Activated CD4-positive, alpha-beta memory T cell treated with anti-CD3 and anti-CD28 coated beads for 36 hours (primary cell): Measurements from ENCODE around the gene ADGRL2. TPM values are rescaled to one million over a fixed set of nuclear protein-coding genes. Genes with fewer than 3 reads are reported as not detected.

Source experiments
- CTCF ChIA-PET: fragments of 350-600 bp; sonication (Branson Sonifier 250); formaldehyde crosslinking; loops from one replicate; lab custom pipeline; 2021; ENCODE audit warnings: antibody characterized with exemption, inconsistent platforms; lab: Charles Lee
- POLR2A ChIA-PET: fragments of 350-600 bp; sonication (Branson Sonifier 250); formaldehyde crosslinking; loops from one replicate; lab custom pipeline; 2021; ENCODE audit warnings: antibody characterized with exemption; lab: Charles Lee
- DNase-seq: peaks from one replicate; pipeline ENCODE4 v3.0.0-alpha.2; 2020
- H3K27ac Mint-ChIP-seq: one replicate; pipeline ENCODE4 v1.8.0; 2021; ENCODE audit warnings: mixed read lengths
- H3K27me3 Mint-ChIP-seq: one replicate; pipeline ENCODE4 v1.8.0; 2021; ENCODE audit warnings: mixed read lengths
- H3K36me3 Mint-ChIP-seq: one replicate; pipeline ENCODE4 v1.8.0; 2021; ENCODE audit warnings: mixed read lengths
- H3K4me1 Mint-ChIP-seq: one replicate; pipeline ENCODE4 v1.8.0; 2021; ENCODE audit warnings: low read depth, mixed read lengths
- H3K4me3 Mint-ChIP-seq: one replicate; pipeline ENCODE4 v1.8.0; 2021; ENCODE audit warnings: mild to moderate bottlenecking, mixed read lengths
- H3K9me3 Mint-ChIP-seq: one replicate; pipeline ENCODE4 v1.8.0; 2021; ENCODE audit warnings: mixed read lengths
- intact Hi-C: fragments of 100-400 bp; cut with micrococcal nuclease; formaldehyde crosslinking; loops from one replicate; pipeline ENCODE4 v1.15.1; 2023
- total RNA-seq, 2 experiments: library from RNA; stranded (reverse); gene quantifications; one replicate each; pipeline ENCODE4 v1.2.3, GENCODE V29; 2021

Gene ADGRL2
- total RNA-seq, 2 experiments from 2014 or later: not detected

DNA sequence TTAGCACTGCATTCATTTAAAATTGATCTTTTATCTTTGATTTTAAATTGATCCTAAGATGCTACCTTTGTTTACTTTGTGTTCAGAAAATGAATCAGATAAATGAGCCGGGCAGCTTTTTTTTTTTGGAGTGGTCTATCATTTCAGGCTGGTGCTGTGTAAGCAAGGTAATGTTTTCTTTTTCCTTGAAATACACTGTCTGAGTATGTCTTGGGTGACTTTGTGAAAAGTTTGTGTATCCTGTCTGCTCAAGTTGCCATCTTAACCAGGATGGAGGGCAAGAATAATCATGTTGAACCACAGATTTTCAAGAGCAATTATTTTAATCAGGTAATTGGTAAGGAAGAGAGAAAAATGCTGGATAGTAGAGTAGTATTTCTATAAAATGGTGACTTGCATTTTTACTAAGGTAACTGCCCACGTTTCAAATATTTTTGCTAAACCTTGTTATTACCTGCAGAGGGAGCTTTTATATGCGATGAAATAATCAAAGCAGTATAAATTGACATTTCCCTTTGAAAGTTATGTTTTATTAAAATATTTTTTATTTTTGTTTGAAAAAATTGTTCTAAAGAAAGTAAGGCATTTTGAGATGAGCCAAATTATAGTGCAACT lies 11.1 kb downstream of the ADGRL2 start:
- Mint-ChIP-seq H3K4me1 (no peaks in the 10 kb centered on the region), H3K36me3 (no peaks in the 10 kb centered on the region), H3K9me3 (no peaks in the 10 kb centered on the region), H3K4me3 (no peak overlapping the region), H3K27me3 (no peaks in the 10 kb centered on the region), H3K27ac (no peak overlapping the region)
- CTCF ChIA-PET: interaction anchor here (0.6 kb wide), 1 partner anchor 1774 kb away, joined by 3 read pairs; no protein-coding TSS in a partner anchor
- POLR2A ChIA-PET: no interaction called here
- intact Hi-C loops: no loop called here
- no peak for DNase-seq

DNA sequence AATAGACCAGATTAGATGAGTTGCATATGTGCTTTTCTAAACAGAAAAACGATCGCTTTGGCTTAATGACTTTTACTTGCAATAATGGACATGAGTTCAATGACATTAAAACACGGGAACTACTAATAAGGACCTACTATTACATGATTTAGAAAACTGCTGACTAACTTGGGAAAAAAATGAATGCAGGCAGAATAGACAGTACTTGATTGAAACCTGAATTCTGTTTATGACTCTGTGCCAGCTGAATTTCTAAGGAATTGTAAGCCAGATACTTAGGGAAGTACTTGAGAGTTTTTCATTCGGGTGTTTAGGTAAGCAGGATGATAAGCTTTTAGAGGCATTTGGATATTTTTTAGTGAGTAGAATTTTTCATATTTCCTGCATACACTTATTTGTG lies 12.0 kb downstream of the ADGRL2 start:
- no peaks in the 10 kb centered on the region for H3K27me3 Mint-ChIP-seq
- ChIA-PET POLR2A (no interaction called here), CTCF (interaction anchor here (0.6 kb wide), 1 partner anchor 1773 kb away, joined by 3 read pairs; no protein-coding TSS in a partner anchor)

DNA sequence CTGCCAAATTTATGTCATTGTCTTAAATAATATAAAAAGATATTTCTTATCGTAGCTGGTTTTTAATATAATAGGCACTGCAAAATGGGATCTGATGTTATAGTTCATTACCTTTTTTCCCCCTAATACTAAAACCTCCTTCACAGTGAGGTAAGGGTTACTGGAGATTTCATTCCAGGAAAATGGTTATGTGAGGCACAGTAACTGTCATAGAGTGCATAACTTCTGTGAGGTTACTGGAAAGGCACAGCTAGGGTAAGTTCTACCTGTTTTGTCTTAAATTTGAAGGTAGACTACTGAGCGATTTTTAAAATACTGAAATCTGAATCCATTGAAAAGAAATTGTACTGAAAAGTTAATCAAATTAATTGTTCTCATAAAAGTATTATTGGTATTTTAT lies 13.0 kb downstream of the ADGRL2 start:
- Mint-ChIP-seq H3K27me3 (no peaks in the 10 kb centered on the region), H3K36me3 (no peaks in the 10 kb centered on the region), H3K4me3 (no peak overlapping the region), H3K4me1 (no peaks in the 10 kb centered on the region), H3K9me3 (no peaks in the 10 kb centered on the region), H3K27ac (no peak overlapping the region)
- DNase-seq: no peak
- CTCF ChIA-PET: no interaction called here
- POLR2A ChIA-PET: no interaction called here
- intact Hi-C loops: no loop called here

More for the DNA sequence above, 12.0 kb downstream of the ADGRL2 start:
- Mint-ChIP-seq H3K27ac (no peak overlapping the region), H3K9me3 (no peaks in the 10 kb centered on the region), H3K4me3 (no peak overlapping the region), H3K4me1 (no peaks in the 10 kb centered on the region), H3K36me3 (no peaks in the 10 kb centered on the region)
- intact Hi-C loops: no loop called here
- no peak for DNase-seq

DNA sequence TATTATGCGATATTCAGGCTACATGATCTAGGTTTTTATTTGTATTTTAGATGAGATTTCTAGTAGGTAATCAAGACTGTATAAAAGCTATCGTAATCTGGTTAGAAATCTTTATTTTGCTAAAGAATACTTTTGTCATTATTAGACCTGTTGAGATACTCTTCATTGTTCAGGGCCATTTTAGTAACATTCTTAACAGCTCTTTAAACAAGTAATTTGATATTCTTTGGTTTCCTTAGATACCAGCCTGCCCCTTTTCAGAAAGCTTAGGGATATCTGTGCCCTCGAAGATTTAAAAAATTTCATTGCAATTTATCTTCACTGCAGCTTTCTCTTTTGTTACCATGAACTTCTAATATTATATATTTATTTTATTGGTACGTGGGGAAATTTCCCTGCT lies 18.9 kb downstream of the ADGRL2 start:
- ChIA-PET CTCF (no interaction called here), POLR2A (no interaction called here)
- Mint-ChIP-seq H3K27ac (no peak overlapping the region), H3K36me3 (no peaks in the 10 kb centered on the region), H3K9me3 (no peaks in the 10 kb centered on the region), H3K4me3 (no peak overlapping the region), H3K27me3 (no peaks in the 10 kb centered on the region), H3K4me1 (no peaks in the 10 kb centered on the region)
- intact Hi-C loops: no loop called here
- no peak for DNase-seq

DNA sequence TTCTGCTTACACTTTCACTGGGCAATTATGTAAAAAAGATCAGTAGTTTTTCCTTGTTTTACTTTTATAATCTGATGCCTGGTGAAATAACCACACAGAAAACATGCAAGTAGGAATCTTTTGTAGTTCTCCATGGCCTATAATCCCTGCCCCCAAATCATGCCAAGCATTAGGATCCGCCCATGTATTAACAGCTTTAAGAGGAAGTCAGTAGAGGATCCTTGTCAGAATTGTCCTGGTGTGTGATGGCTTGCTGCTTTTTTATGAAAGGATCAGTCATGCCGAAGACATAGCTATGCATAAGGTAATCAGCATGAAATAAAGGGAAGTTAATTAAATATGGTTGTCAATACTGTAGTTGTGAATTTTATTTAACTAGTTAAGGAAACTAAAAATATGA lies 20.0 kb downstream of the ADGRL2 start:
- no peak overlapping the region for H3K27ac Mint-ChIP-seq
- H3K4me1 Mint-ChIP-seq: no peaks in the 10 kb centered on the region
- intact Hi-C loops: no loop called here
- H3K27me3 Mint-ChIP-seq: no peaks in the 10 kb centered on the region
- no peak for DNase-seq
- CTCF ChIA-PET: interaction anchor here (0.6 kb wide), 1 partner anchor 43 kb away, joined by 3 read pairs; no protein-coding TSS in a partner anchor
- POLR2A ChIA-PET: no interaction called here
- H3K4me3 Mint-ChIP-seq: no peak overlapping the region
- H3K36me3 Mint-ChIP-seq: no peaks in the 10 kb centered on the region
- peaks cover 2% of the 10 kb centered on the region for H3K9me3 Mint-ChIP-seq

DNA sequence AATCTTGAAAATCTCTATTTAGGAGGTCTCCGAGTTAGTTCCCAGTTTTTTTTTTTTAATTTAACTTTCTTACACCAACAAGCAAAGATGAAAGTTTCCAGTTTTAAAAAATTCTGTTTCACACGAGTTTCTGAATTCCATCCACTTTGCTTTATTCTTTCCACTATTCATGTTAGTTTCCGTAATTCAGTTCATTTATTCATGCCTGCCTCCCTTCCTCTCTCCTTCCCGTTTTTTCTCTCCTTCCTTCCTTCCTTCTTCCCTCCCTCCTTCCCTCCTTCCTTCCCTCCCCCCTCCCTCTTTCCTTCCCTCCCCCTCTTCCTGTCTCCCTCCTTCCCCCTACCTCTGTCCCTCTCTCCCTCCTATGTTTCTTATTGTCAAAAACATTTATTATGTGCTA lies 22.3 kb downstream of the ADGRL2 start:
- H3K27me3 Mint-ChIP-seq: no peaks in the 10 kb centered on the region
- CTCF ChIA-PET: no interaction called here
- no peaks in the 10 kb centered on the region for H3K4me1 Mint-ChIP-seq

DNA sequence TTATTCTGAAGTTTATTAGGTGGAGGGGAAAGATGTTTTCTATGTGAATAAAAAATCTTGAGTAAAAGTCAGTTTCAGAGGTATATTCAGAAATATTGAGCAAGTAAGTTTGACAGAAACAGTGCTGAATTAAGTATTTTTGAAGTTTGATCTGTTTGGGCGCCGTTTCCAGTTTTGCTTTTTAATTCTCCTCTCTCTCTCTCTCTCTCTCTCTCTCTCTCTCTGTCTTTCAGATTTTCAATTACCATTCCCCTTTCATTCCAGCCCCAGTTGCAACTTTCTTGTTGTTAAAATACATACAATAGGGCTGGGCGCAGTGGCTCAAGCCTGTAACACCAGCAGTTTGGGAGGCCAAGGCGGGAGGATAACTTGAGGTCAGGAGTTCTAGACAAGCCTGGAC lies 24.0 kb downstream of the ADGRL2 start:
- intact Hi-C loops: no loop called here
- ChIA-PET POLR2A (no interaction called here), CTCF (no interaction called here)
- H3K4me3 Mint-ChIP-seq: no peak overlapping the region
- no peaks in the 10 kb centered on the region for H3K27me3 Mint-ChIP-seq
- H3K9me3 Mint-ChIP-seq: peaks cover 2% of the 10 kb centered on the region
- no peaks in the 10 kb centered on the region for H3K36me3 Mint-ChIP-seq
- no peaks in the 10 kb centered on the region for H3K4me1 Mint-ChIP-seq
- no peak for DNase-seq
- H3K27ac Mint-ChIP-seq: no peak overlapping the region

More for the DNA sequence above, 22.3 kb downstream of the ADGRL2 start:
- intact Hi-C loops: no loop called here
- Mint-ChIP-seq H3K4me3 (no peak overlapping the region), H3K27ac (no peak overlapping the region), H3K36me3 (no peaks in the 10 kb centered on the region), H3K9me3 (peaks cover 2% of the 10 kb centered on the region)
- DNase-seq: no peak
- POLR2A ChIA-PET: no interaction called here

DNA sequence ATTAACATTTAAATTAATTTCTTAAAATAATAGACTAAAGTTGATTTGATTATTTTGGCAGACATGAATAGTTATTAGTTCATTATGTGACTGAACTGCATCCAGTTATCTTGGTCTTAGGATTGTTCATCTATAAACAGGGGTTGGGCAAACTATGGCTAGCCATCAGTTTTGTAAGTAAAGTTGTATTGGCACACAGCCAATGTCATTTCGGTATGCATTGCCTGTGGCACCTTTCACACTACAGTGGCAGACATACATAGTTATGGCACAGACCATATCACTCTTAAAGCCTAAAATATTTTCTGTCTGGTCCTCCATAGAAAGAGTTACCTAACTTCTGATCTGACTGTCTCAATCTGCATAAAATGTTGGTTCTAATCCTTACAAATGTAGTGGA lies 27.2 kb downstream of the ADGRL2 start:
- POLR2A ChIA-PET: no interaction called here

DNA sequence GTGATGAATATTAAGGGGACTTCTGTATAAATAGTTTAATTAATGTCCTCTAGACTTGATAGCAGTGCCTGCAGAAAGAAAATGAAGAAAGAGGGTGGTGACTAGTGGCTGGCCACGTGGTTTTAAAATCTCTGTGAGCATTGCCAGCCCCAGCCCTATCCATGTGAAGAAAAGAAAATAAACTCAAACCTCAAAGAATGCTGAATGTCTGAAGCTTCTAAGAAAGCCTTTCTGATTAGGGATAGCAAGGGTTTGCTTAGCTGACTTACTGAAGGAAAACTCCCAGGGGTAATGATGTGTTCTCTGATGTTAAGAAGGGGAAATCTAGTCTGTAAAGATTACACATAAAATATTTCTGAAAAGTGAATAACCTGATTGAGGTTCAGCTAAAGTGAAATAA lies 31.8 kb downstream of the ADGRL2 start:
- no peaks in the 10 kb centered on the region for H3K4me1 Mint-ChIP-seq
- no peak overlapping the region for H3K4me3 Mint-ChIP-seq
- ChIA-PET POLR2A (no interaction called here), CTCF (no interaction called here)
- no peaks in the 10 kb centered on the region for H3K36me3 Mint-ChIP-seq
- H3K27ac Mint-ChIP-seq: no peak overlapping the region
- H3K27me3 Mint-ChIP-seq: no peaks in the 10 kb centered on the region
- intact Hi-C loops: loop anchor here (10.0 kb wide), 1 partner anchor 1938 kb away; no protein-coding TSS in a partner anchor
- no peaks in the 10 kb centered on the region for H3K9me3 Mint-ChIP-seq
- DNase-seq: no peak

More for the DNA sequence above, 27.2 kb downstream of the ADGRL2 start:
- intact Hi-C loops: no loop called here
- H3K36me3 Mint-ChIP-seq: no peaks in the 10 kb centered on the region
- no peaks in the 10 kb centered on the region for H3K27me3 Mint-ChIP-seq
- H3K27ac Mint-ChIP-seq: no peak overlapping the region
- H3K9me3 Mint-ChIP-seq: peaks cover 2% of the 10 kb centered on the region
- no peaks in the 10 kb centered on the region for H3K4me1 Mint-ChIP-seq
- H3K4me3 Mint-ChIP-seq: no peak overlapping the region
- CTCF ChIA-PET: no interaction called here
- no peak for DNase-seq

DNA sequence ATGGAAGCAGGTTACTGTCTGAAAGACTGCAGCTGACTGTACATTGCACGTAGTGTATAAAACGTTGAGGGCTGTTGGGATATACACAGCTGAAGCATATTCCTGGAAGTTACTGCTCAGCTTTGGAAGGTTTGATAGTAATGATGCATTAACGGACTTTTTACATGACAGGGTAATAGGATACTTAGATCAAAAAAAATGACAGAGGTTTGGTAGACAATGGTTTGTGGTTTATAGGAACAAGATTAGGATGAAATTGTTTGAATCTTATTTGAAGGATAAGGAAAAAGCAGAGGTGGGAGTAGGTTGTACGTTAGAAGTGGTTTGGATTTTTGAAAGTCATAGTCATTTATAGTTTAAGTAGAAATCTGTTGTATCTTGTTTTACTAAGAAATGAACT lies 33.0 kb downstream of the ADGRL2 start:
- Mint-ChIP-seq H3K9me3 (no peaks in the 10 kb centered on the region), H3K4me3 (no peak overlapping the region), H3K27me3 (no peaks in the 10 kb centered on the region), H3K27ac (no peak overlapping the region), H3K4me1 (no peaks in the 10 kb centered on the region), H3K36me3 (no peaks in the 10 kb centered on the region)
- intact Hi-C loops: loop anchor here (10.0 kb wide), 1 partner anchor 1939 kb away; no protein-coding TSS in a partner anchor
- POLR2A ChIA-PET: no interaction called here
- no peak for DNase-seq
- CTCF ChIA-PET: no interaction called here

DNA sequence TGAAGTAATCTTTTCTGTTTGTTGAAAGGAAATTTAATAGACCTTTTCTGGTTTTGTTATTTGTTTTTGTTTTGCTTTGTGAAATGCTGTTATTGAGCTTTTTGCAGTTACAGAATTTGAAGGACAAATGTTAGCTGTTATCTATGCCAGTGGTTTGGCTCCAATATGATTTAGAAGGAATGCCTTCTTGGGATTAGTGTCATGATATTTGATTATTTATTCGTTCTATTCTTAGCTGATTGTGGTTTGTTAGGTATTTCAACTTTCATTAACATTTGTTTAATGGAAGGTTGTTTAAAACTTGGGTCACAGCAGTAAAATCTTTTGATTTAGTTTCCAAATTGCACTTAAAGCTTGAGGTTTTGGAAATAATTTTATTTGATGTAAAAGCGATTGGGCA lies 33.5 kb downstream of the ADGRL2 start:
- ChIA-PET CTCF (no interaction called here), POLR2A (no interaction called here)
- Mint-ChIP-seq H3K27me3 (no peaks in the 10 kb centered on the region), H3K27ac (no peak overlapping the region), H3K4me1 (no peaks in the 10 kb centered on the region), H3K9me3 (no peaks in the 10 kb centered on the region), H3K36me3 (no peaks in the 10 kb centered on the region), H3K4me3 (no peak overlapping the region)
- DNase-seq: no peak
- intact Hi-C loops: loop anchor here (10.0 kb wide), 1 partner anchor 1939 kb away; no protein-coding TSS in a partner anchor

DNA sequence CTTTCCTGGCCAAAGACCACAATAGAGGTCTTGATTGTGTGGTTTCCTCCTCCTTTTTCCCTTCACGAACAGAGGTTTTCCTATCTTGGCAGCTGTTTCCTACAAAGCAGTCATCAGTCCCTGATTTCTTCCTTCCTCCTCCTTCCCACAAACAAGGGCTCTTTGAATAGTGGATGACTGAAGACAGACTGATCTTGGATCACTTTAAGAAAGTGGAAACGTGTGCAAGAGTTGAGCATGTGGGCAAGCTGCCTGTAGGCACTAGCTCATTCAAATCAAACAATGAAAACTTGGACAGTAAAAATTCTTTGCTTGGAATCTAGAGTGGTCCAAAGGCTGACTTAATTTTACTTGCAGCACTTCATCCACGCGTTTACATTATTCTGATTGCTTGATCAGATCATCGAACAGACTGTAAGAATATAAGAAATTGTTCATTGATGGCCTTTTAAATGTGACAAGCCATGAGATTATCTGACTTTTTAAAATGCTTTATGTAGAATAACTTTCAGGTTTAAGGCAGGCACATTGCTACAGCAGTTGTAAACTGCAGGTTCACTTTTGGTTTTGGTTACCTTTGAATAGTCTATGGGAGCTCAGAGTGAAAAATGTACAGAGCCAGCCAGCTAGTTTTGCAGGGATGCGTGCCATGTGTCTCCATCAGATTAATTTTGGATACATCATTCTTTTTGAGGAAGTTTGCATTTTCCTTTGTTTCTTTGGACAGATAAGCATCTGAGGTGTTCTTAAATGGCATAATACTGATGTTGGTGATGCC lies 34.4 kb downstream of the ADGRL2 start:
- POLR2A ChIA-PET: interaction anchor here (0.7 kb wide), 1 partner anchor 40 kb away, joined by 4 read pairs; no protein-coding TSS in a partner anchor
- Mint-ChIP-seq H3K4me1 (no peaks in the 10 kb centered on the region), H3K9me3 (no peaks in the 10 kb centered on the region), H3K36me3 (no peaks in the 10 kb centered on the region), H3K27ac (no peak overlapping the region), H3K27me3 (no peaks in the 10 kb centered on the region), H3K4me3 (no peak overlapping the region)
- intact Hi-C loops: loop anchor here (10.0 kb wide), 1 partner anchor 1940 kb away; no protein-coding TSS in a partner anchor
- DNase-seq: no peak
- CTCF ChIA-PET: no interaction called here
